K562 (cell line): ENCODE results near the gene TMEM41B. TPM values are rescaled to one million over a fixed set of nuclear protein-coding genes. Genes with fewer than 3 reads are reported as not detected.

Experiments
- CBX3 ChIP-seq, 2 experiments: IDR thresholded peaks; 1 replicate in 1 of 2; 2 replicates in 1 of 2; pipeline ENCODE4 v1.6.1; 2012; ENCODE audit warnings: inconsistent platforms in 2 of 2, low read length in 2 of 2, borderline replicate concordance in 1 of 2, control low read depth in 1 of 2
- CHD4 ChIP-seq: fragments of 200-600 bp; sonication (generic); IDR thresholded peaks from 3 replicates; pipeline ENCODE4 v1.6.1; 2012; ENCODE audit warnings: low read depth, mild to moderate bottlenecking, mixed read lengths, low read length, inconsistent platforms; ENCODE audit not compliant: insufficient read depth, insufficient replicate concordance, poor library complexity, severe bottlenecking
- FIP1L1 ChIP-seq: fragments of 200-400 bp; formaldehyde crosslinking; IDR thresholded peaks from 2 replicates; pipeline ENCODE4 v1.6.1; 2018; ENCODE audit warnings: mild to moderate bottlenecking, low read depth, low read length; ENCODE audit not compliant: poor library complexity, severe bottlenecking
- KAT8 ChIP-seq: fragments of 450-650 bp; IDR thresholded peaks from 2 replicates; pipeline ENCODE4 v1.6.1; 2016; ENCODE audit warnings: low read depth, mild to moderate bottlenecking
- NCOR1 ChIP-seq: fragments of 450-650 bp; IDR thresholded peaks from 2 replicates; pipeline ENCODE4 v1.6.1; 2016; ENCODE audit warnings: mild to moderate bottlenecking, moderate library complexity
- SMARCA5 ChIP-seq: fragments of 450-650 bp; IDR thresholded peaks from 2 replicates; pipeline ENCODE4 v1.6.1; 2016
- SNIP1 ChIP-seq: fragments of 450-650 bp; IDR thresholded peaks from 2 replicates; pipeline ENCODE4 v1.7.1; 2017; ENCODE audit warnings: low read depth, mild to moderate bottlenecking
- TARDBP ChIP-seq: fragments of 450-650 bp; IDR thresholded peaks from 2 replicates; pipeline ENCODE4 v1.6.1; 2016
- TEAD4 ChIP-seq, 2 experiments: sonication (generic) in 1 of 2; formaldehyde crosslinking in 1 of 2; IDR thresholded peaks; 2 replicates each; pipeline versions ENCODE4 v1.6.1 to v1.8.0; 2012 to 2022; ENCODE audit warnings: borderline replicate concordance in 1 of 2, inconsistent platforms in 1 of 2, low read length in 1 of 2, mild to moderate bottlenecking in 1 of 2, missing genetic modification reagents in 1 of 2
- TOE1 ChIP-seq, 2 experiments: fragments of 450-650 bp in 1 of 2; sonication (generic) in 1 of 2; formaldehyde crosslinking in 1 of 2; IDR thresholded peaks; 2 replicates each; pipeline versions ENCODE4 v1.7.1 to v1.8.0; 2016 to 2022; ENCODE audit warnings: borderline replicate concordance in 2 of 2, mild to moderate bottlenecking in 2 of 2, antibody characterized with exemption in 1 of 2, inconsistent platforms in 1 of 2, low read depth in 1 of 2, missing genetic modification reagents in 1 of 2, moderate library complexity in 1 of 2
- ZC3H11A ChIP-seq: IDR thresholded peaks from 2 replicates; pipeline ENCODE4 v1.6.1; 2012; ENCODE audit warnings: low read depth, low read length, improper control_type of control experiment
- ZNF253 ChIP-seq: fragments of 250-450 bp; sonication (Bioruptor Pico); conservative IDR thresholded peaks from 2 replicates; pipeline ENCODE4 v1.6.1; 2021; ENCODE audit warnings: mild to moderate bottlenecking
- ZNF384 ChIP-seq: IDR thresholded peaks from 2 replicates; pipeline ENCODE4 v1.6.1; 2012; ENCODE audit warnings: low read depth, low read length, improper control_type of control experiment
- polyA plus RNA-seq, 8 experiments: library from polyadenylated mRNA; depleted of rRNA in 4 of 8; stranded (reverse) in 5 of 8; unstranded in 3 of 8; fragments of >200 nt; fragmentation: Nextera tagmentation in 2 of 8; fragmentation: Illumina TruSeq in 1 of 8; extraction: Ambion mirVana in 2 of 8; extraction: Trizol in 1 of 8; gene quantifications; 2 replicates each; pipeline versions ENCODE4 v1.2.1 to v1.2.3, GENCODE V29; 2011 to 2014; ENCODE audit warnings: inconsistent platforms in 1 of 8, missing spikeins in 1 of 8
- total RNA-seq, 7 experiments: library from RNA; depleted of rRNA in 6 of 7; stranded (reverse); fragments of >200 nt in 6 of 7; fragmentation: Illumina TruSeq in 2 of 7; extraction: Trizol in 2 of 7; gene quantifications; 2 replicates each; pipeline versions ENCODE4 v1.2.1 to v1.2.3, GENCODE V29; 2011 to 2021; ENCODE audit warnings: low replicate concordance in 1 of 7
- TF ChIP-seq, protein P1 (sequence below): fragments of 450-650 bp; IDR thresholded peaks from 2 replicates; pipeline ENCODE4 v1.6.1; 2016
- TF ChIP-seq, protein P2 (sequence below): fragments of 450-650 bp; IDR thresholded peaks from 2 replicates; pipeline ENCODE4 v1.6.1; 2016; ENCODE audit warnings: low read depth, mild to moderate bottlenecking, moderate library complexity
- TF ChIP-seq, protein P3 (sequence below): fragments of 250-450 bp; sonication (Bioruptor Pico); IDR thresholded peaks from 2 replicates; pipeline ENCODE4 v1.5.0; 2022; ENCODE audit warnings: mild to moderate bottlenecking
- TF ChIP-seq, protein P4 (sequence below): fragments of 250-450 bp; sonication (Bioruptor Pico); IDR thresholded peaks from 2 replicates; pipeline ENCODE4 v1.5.0; 2021; ENCODE audit warnings: mild to moderate bottlenecking, moderate library complexity
- TF ChIP-seq, protein P5 (sequence below): IDR thresholded peaks from 2 replicates; pipeline ENCODE4 v1.6.1; 2016; ENCODE audit warnings: missing genetic modification characterization, missing compliant biosample characterization

The TMEM41B gene
- total and polyA plus RNA-seq, 9 of the 15 experiments (the other 6 are each of a cell fraction or from before 2014, with no cell fraction given), result 17.1 to 89.6 (median 48.7) TPM

DNA sequence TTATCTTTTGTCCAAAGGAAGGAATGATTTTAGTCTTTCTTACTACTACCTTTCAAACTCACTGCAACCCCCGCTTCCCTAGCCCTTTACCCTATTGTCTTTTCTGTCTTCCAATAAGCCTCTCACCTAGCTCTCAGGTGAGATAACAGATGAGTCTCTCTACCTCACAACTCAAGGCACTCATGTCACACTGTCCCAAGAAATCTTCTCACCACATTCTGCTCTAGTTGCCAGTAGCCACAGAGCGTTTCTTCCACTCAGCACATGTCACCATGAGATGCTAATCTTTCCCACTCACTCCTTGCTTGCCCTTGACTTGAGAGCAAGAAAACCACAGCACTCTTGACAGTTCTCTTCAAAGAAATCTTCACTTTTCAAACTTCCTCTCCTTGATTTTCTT lies 32.7 kb upstream of the TMEM41B start (continued):
- TF ChIP-seq, protein P1, sequence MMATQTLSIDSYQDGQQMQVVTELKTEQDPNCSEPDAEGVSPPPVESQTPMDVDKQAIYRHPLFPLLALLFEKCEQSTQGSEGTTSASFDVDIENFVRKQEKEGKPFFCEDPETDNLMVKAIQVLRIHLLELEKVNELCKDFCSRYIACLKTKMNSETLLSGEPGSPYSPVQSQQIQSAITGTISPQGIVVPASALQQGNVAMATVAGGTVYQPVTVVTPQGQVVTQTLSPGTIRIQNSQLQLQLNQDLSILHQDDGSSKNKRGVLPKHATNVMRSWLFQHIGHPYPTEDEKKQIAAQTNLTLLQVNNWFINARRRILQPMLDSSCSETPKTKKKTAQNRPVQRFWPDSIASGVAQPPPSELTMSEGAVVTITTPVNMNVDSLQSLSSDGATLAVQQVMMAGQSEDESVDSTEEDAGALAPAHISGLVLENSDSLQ, result peak; percentile 78
- TF ChIP-seq ZC3H11A (no peak), NCOR1 (no peak), TARDBP (no peak), TOE1 (IDR thresholded peaks at IDR 0.05; ENCODE audit: borderline replicate concordance) (no peak), TOE1 (CRISPR knock-in tag; IDR thresholded peaks at IDR 0.05; ENCODE audit: borderline replicate concordance, low read depth) (no peak), CHD4 (no peak), SMARCA5 (no peak), TEAD4 (IDR thresholded peaks at IDR 0.05; ENCODE audit: low read length) (peak; percentile 11; the same call in 1 of the 2 replicates), TEAD4 (CRISPR knock-in tag; IDR thresholded peaks at IDR 0.05; ENCODE audit: borderline replicate concordance) (no peak), ZNF384 (no peak), CBX3 (IDR thresholded peaks at IDR 0.05; ENCODE audit: borderline replicate concordance in 1 of 2, low read length in 2 of 2) (no peak; a peak in 1 of 3 replicates), KAT8 (no peak), ZNF253 (no peak), SNIP1 (no peak), FIP1L1 (no peak)
- TF ChIP-seq, protein P2, sequence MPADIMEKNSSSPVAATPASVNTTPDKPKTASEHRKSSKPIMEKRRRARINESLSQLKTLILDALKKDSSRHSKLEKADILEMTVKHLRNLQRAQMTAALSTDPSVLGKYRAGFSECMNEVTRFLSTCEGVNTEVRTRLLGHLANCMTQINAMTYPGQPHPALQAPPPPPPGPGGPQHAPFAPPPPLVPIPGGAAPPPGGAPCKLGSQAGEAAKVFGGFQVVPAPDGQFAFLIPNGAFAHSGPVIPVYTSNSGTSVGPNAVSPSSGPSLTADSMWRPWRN, result peak; percentile 52; the same call in 1 of the 2 replicates
- TF ChIP-seq, protein P3, sequence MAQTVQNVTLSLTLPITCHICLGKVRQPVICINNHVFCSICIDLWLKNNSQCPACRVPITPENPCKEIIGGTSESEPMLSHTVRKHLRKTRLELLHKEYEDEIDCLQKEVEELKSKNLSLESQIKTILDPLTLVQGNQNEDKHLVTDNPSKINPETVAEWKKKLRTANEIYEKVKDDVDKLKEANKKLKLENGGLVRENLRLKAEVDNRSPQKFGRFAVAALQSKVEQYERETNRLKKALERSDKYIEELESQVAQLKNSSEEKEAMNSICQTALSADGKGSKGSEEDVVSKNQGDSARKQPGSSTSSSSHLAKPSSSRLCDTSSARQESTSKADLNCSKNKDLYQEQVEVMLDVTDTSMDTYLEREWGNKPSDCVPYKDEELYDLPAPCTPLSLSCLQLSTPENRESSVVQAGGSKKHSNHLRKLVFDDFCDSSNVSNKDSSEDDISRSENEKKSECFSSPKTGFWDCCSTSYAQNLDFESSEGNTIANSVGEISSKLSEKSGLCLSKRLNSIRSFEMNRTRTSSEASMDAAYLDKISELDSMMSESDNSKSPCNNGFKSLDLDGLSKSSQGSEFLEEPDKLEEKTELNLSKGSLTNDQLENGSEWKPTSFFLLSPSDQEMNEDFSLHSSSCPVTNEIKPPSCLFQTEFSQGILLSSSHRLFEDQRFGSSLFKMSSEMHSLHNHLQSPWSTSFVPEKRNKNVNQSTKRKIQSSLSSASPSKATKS (CRISPR knock-in tag), result no peak
- TF ChIP-seq, protein P4, sequence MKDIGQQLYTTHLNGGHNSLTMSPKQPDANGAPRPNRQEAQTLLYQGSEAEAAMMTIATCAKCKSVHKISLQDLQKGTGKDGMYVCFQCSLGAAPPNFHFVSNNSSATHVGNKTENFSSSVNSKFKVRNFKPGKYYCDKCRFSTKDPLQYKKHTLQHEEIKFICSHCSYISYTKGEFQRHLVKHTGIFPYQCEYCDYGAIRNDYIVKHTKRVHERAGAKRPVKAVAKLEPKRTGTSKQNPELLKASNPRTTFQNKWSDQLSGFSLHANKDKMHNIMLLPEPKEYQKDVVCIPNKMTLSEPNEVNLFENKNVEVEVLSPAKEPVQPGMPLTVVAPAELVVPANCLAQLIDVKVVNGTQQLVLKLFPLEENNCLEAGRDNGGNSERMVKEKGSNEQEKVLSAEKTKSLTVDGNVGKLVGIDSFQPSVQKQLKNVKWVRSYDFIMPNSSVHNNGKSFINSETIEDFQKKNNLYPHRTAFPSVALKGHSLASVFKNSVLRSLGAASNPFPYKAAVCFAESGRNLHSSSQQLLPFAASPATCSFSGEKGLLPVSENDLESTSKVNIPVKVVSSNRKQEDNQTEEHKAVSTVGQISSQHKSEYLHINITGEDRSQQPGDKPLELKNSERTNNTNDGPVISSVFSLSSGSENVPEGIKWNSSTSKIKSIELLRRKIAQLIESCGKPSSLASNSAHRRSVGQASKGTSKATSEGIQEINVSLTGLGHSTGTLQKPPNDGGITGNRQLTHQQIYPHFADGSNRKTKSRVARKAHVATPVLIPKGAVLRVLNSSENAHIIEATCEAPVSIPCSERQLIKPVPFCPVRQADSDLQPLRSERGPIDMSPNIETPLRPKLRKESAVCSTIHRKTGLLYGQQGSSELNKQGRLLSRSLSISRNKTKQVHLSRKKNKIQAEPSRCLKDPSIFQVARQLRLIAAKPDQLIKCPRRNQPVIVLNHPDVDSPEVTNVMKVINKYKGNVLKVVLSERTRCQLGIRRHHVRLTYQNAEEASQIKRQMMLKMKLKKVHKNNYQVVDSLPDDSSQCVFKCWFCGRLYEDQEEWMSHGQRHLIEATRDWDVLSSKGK, result no peak
- TF ChIP-seq, protein P5, sequence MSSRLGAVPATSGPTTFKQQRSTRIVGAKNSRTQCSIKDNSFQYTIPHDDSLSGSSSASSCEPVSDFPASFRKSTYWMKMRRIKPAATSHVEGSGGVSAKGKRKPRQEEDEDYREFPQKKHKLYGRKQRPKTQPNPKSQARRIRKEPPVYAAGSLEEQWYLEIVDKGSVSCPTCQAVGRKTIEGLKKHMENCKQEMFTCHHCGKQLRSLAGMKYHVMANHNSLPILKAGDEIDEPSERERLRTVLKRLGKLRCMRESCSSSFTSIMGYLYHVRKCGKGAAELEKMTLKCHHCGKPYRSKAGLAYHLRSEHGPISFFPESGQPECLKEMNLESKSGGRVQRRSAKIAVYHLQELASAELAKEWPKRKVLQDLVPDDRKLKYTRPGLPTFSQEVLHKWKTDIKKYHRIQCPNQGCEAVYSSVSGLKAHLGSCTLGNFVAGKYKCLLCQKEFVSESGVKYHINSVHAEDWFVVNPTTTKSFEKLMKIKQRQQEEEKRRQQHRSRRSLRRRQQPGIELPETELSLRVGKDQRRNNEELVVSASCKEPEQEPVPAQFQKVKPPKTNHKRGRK (tag), result no peak
